K562 (cell line): ENCODE data around the gene E2F1. TPM values are rescaled to one million over a fixed set of nuclear protein-coding genes. Genes with fewer than 3 reads are reported as not detected.

Experiments used
- CXXC5 ChIP-seq: fragments of 250-450 bp; sonication (Bioruptor Pico); IDR thresholded peaks from 2 replicates; pipeline ENCODE4 v1.8.0; 2022; ENCODE audit warnings: inconsistent platforms, mild to moderate bottlenecking, moderate library complexity
- ETV6 ChIP-seq, 3 experiments: fragments of 150-350 bp in 1 of 3; sonication (generic) in 1 of 3; formaldehyde crosslinking in 1 of 3; IDR thresholded peaks; 2 replicates each; pipeline versions ENCODE4 v1.6.1 to v1.8.0; 2014 to 2022; ENCODE audit warnings: borderline replicate concordance in 2 of 3, low read depth in 2 of 3, antibody characterized with exemption in 1 of 3, low read length in 1 of 3, mild to moderate bottlenecking in 1 of 3, missing genetic modification reagents in 1 of 3
- MCM3 ChIP-seq: fragments of 450-650 bp; IDR thresholded peaks from 2 replicates; pipeline ENCODE4 v1.6.1; 2016
- MYC ChIP-seq, 2 experiments: fragments of 250-450 bp in 1 of 2; sonication (Bioruptor Pico) in 1 of 2; IDR thresholded peaks; 2 replicates each; pipeline versions ENCODE4 v1.5.1 to v1.6.1; 2012 to 2021; ENCODE audit warnings: low read depth in 2 of 2, borderline replicate concordance in 1 of 2, improper control_type of control experiment in 1 of 2, low read length in 1 of 2, mild to moderate bottlenecking in 1 of 2, moderate library complexity in 1 of 2
- SIN3B ChIP-seq: fragments of 450-650 bp; IDR thresholded peaks from 2 replicates; pipeline ENCODE4 v1.6.1; 2017; ENCODE audit warnings: low read depth, mild to moderate bottlenecking, moderate library complexity
- SPI1 ChIP-seq: IDR thresholded peaks from 2 replicates; pipeline ENCODE4 v1.6.1; 2011; ENCODE audit warnings: low read depth, low read length, control low read depth, borderline replicate concordance
- ZBTB7A ChIP-seq: IDR thresholded peaks from 2 replicates; pipeline ENCODE4 v1.6.1; 2011; ENCODE audit warnings: low read depth, mild to moderate bottlenecking, low read length, moderate library complexity, borderline replicate concordance; ENCODE audit not compliant: control insufficient read depth
- polyA plus RNA-seq, 8 experiments: library from polyadenylated mRNA; depleted of rRNA in 4 of 8; stranded (reverse) in 5 of 8; unstranded in 3 of 8; fragments of >200 nt; fragmentation: Nextera tagmentation in 2 of 8; fragmentation: Illumina TruSeq in 1 of 8; extraction: Ambion mirVana in 2 of 8; extraction: Trizol in 1 of 8; gene quantifications; 2 replicates each; pipeline versions ENCODE4 v1.2.1 to v1.2.3, GENCODE V29; 2011 to 2014; ENCODE audit warnings: inconsistent platforms in 1 of 8, missing spikeins in 1 of 8
- total RNA-seq, 7 experiments: library from RNA; depleted of rRNA in 6 of 7; stranded (reverse); fragments of >200 nt in 6 of 7; fragmentation: Illumina TruSeq in 2 of 7; extraction: Trizol in 2 of 7; gene quantifications; 2 replicates each; pipeline versions ENCODE4 v1.2.1 to v1.2.3, GENCODE V29; 2011 to 2021; ENCODE audit warnings: low replicate concordance in 1 of 7
- TF ChIP-seq, protein P1 (sequence below): fragments of 250-450 bp; sonication (Bioruptor Pico); IDR thresholded peaks from 2 replicates; pipeline ENCODE4 v1.5.0; 2021; ENCODE audit warnings: mild to moderate bottlenecking, moderate library complexity
- TF ChIP-seq, protein P2 (sequence below): sonication (generic); formaldehyde crosslinking; IDR thresholded peaks from 2 replicates; pipeline ENCODE4 v1.8.1; 2022; ENCODE audit warnings: missing genetic modification reagents

The E2F1 gene
- total and polyA plus RNA-seq, 9 of the 15 experiments (the other 6 are each of a cell fraction or from before 2014, with no cell fraction given): 0.14 to 30.6 (median 13.1) TPM

DNA sequence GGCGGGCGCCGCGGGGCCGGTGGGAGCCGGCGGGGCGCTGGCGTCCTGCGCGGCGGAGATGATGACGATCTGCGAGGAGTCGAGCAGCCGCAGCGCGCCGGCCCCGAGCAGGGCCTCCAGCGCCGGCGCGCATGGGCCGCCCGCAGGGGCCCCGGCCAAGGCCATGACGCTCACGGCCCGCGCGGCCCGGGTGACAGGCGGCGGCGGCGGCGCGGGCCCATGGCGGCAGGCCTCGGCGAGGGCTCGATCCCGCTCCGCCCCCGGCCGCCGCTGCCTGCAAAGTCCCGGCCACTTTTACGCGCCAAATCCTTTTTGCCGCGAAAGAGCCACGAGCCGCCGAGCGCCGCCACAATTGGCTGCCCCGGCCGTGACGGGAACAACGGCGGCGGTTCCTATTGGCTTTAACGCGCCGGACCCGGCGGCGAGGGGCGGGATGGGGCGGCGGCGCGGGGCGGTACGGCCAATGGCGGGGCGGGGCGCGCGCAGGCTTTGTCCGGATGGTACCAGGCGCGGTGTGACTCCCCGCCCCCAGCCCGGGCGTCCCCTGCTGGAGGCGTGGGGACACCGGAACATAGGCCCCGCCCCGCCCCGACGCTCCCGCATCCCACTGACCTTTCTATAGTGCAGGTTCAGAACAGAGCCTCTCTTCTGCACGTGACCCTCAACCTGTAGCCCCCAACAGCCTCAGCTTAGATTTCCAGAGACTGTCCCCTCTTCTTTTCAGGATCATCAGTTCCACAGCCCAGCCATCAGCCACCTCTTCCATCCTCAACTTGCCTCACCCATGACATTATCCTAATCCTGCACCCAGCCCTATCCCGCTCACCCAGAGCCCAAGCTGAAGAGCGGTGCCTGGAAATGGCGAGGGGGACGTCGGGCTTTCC is at the start of gene E2F1 (continued):
- TF ChIP-seq, protein P1, sequence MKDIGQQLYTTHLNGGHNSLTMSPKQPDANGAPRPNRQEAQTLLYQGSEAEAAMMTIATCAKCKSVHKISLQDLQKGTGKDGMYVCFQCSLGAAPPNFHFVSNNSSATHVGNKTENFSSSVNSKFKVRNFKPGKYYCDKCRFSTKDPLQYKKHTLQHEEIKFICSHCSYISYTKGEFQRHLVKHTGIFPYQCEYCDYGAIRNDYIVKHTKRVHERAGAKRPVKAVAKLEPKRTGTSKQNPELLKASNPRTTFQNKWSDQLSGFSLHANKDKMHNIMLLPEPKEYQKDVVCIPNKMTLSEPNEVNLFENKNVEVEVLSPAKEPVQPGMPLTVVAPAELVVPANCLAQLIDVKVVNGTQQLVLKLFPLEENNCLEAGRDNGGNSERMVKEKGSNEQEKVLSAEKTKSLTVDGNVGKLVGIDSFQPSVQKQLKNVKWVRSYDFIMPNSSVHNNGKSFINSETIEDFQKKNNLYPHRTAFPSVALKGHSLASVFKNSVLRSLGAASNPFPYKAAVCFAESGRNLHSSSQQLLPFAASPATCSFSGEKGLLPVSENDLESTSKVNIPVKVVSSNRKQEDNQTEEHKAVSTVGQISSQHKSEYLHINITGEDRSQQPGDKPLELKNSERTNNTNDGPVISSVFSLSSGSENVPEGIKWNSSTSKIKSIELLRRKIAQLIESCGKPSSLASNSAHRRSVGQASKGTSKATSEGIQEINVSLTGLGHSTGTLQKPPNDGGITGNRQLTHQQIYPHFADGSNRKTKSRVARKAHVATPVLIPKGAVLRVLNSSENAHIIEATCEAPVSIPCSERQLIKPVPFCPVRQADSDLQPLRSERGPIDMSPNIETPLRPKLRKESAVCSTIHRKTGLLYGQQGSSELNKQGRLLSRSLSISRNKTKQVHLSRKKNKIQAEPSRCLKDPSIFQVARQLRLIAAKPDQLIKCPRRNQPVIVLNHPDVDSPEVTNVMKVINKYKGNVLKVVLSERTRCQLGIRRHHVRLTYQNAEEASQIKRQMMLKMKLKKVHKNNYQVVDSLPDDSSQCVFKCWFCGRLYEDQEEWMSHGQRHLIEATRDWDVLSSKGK: no peak
- TF ChIP-seq CXXC5 (CRISPR knock-in tag): peak; percentile 88
- TF ChIP-seq ZBTB7A: peak; percentile 38; the same call in 1 of the 2 replicates
- TF ChIP-seq SPI1: no peak
- TF ChIP-seq, protein P2, sequence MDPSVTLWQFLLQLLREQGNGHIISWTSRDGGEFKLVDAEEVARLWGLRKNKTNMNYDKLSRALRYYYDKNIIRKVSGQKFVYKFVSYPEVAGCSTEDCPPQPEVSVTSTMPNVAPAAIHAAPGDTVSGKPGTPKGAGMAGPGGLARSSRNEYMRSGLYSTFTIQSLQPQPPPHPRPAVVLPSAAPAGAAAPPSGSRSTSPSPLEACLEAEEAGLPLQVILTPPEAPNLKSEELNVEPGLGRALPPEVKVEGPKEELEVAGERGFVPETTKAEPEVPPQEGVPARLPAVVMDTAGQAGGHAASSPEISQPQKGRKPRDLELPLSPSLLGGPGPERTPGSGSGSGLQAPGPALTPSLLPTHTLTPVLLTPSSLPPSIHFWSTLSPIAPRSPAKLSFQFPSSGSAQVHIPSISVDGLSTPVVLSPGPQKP: no peak
- no peak for TF ChIP-seq ETV6 (IDR thresholded peaks at IDR 0.05; ENCODE audit: borderline replicate concordance in 1 of 2, low read depth in 2 of 2, low read length in 1 of 2)
- no peak for TF ChIP-seq ETV6 (CRISPR knock-in tag; IDR thresholded peaks at IDR 0.05; ENCODE audit: borderline replicate concordance)
- TF ChIP-seq MYC (IDR thresholded peaks at IDR 0.05; ENCODE audit: low read depth, low read length): peak; percentile 80
- TF ChIP-seq MYC (CRISPR knock-in tag; IDR thresholded peaks at IDR 0.05; ENCODE audit: borderline replicate concordance, low read depth): no peak
- TF ChIP-seq MCM3: no peak
- TF ChIP-seq SIN3B: peak; percentile 64
